Activated CD4-positive, alpha-beta T cell treated with anti-CD3 and anti-CD28 coated beads, Interleukin-2, amount 50 U/mL, for 4 hours (primary cell): Measurements from ENCODE around the gene CPEB4.
A peak's percentile ranks its signal among the peaks of the same experiment; 100 is the strongest.

Source experiments
- DNase-seq, 2 experiments: peaks; one replicate each; pipeline ENCODE4 v3.0.0-alpha.2; 2020

CPEB4 gene

DNA sequence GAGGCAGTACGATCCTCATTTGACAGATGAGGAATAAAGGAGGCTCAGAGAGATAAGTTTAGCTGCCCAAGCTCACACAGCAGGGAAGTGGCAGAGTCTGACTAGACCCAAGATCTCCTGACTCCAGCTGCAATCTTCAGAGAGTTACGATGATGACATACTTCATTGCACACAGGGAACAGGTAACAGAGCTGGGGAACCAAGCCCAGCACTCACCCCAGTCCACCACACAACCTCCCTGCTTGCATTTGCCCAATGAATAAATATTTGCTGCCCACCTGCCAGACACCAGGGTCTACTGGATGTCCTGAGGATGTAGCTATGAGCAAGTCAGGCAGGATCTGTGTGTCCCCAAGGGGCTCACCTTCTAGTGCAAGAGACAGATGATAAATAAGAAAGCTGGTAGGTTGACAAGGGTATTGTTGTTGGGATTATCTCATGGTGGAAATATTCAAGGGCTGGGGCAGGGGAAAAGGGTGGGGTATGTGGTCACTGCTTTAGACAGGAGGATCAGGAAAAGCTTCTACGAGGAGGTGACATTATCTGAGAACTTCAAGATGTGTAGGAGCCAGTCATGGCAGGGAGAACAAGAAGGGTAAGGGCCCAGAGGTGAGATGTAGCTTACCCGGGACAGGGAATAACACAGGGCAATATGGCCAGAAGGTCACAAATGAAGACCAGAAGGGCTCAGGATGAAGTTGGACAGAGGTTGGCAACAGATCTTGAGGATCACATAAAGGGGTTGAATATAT lies 28.6 kb upstream of the CPEB4 start:
- no peak for DNase-seq

- no peak for DNase-seq
These were observed 26.1 kb upstream of the CPEB4 start for GRCh38 chr5:173862047-173862477.

GRCh38 chr5:173863359-173863758 lies 24.8 kb upstream of the CPEB4 start:
- DNase-seq = no peak

- no peak for DNase-seq
These were observed 23.8 kb upstream of the CPEB4 start for GRCh38 chr5:173864126-173865050.

DNA sequence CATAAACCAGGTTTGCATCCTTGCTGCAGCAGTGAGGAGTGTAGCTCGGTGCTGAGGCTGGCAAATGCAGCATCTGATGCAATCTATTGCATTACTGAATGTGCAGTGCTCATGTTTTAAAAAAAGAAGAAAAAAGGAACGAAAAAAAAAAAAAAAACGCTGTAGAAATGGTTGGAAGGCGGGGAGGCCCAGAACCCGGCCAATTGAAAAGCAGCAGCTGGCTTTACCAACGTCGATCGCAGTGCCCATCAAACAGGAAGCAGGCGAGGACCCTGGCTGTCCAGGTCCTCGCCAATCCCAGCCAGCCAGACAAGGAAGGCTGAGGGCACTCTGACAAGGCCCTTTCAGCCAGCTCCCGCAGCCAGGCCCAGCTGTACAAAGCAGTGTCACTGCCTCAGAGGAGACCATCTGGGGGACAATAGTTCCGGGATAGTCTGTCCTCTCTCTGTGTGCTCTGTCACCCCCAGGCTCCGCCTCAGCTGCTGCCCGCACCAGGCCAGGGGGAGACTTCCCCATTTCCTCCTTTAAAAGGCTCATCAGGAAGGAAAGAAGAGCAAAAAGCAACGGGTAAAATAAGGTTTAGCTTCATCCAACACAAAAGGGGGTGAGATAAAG lies 21.8 kb upstream of the CPEB4 start:
- DNase-seq = no peak

DNA sequence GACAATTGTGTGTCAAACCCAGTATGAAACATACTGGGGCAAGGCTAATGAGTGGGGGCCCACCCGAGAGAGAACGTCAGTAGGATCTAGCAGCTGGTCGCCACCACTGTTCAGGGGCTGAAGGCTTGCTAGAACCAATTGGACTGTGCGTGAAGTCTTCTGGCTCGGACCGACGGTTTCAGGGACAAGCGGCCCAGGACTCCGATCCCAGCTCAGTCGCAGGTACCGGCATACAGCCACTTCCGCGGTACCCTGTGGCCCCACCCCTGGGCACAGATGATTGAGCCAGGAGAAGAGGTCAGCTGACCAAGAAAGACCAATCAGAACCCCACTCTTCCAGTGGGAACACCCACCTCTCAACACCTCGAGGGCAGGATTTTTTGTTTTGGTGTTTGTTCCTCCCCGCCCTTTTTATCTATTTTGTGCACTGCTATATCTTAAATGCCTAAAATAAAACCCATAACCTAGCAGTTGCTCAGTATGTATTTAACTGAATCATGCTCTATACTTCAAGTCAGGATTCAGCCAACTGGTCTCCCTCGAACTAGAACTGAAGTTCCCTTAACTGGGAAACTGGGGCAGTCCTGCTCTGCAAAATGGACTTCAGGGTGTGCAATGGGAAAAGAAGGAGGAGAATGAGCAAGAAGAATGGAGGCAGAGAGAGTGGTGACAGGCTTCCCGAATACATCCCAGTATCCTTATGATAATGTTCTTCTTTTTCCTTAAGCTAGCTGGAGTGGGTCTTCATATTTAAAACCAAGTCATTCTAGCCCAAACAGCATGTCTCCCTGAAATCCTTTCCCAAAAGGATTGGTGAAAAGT lies 21.1 kb upstream of the CPEB4 start:
- DNase-seq = no peak

DNA sequence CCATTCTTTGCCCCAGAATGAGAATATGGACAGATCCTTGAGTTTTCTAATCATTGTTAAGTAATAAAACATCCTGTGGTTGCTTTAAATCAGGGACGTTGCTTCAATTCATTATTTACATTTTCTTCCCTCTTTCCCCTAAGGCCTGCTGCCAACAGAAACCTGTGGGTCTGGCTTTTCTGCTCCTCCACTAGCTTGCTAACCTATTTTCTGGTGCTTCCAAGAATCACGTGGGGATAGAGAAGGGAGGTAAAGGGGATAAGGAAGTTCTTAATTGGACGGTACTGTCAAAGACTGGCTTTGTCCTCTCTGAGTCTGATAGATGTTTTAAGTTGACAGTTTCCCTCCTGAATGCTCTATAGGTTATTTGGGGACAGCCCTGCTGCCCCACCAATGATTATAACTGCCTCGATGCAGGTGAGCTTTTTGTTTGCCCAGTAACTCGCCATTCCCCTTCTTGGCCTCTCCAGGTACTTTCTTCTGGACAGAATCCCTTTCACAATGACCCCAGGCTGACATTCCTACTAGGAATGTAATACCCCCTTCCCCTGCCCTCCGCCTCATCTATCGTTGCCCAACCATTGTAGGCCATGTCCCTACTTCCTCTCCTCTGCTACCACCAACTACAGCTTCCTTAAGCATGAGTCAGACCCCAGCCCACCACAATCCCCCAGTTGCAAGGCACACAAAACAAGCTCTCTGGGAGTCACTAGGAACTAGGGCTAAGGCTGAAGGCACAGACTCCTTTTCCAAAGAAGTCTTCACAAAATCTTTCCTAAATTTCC lies 19.9 kb upstream of the CPEB4 start:
- no peak for DNase-seq

- DNase-seq = no peak
These were observed 18.8 kb upstream of the CPEB4 start for GRCh38 chr5:173869316-173869715.

DNA sequence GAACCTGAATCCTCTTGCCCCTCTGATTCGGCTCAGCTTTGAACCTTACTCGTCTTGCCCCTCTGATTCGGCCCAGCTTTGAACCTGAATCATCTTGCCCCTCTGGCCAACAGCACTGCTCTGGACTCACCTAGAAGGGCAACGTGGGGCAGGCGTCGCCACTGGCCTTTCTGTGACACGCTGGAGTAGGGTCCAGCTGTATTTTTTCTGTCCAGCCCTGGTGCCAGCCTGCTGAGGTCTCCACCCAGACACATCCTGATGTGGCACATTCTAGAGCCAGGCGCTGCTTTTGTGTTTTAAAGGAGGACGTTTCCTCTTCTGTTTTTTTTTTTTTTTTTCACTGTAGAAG lies 15.2 kb upstream of the CPEB4 start:
- DNase-seq = no peak

DNA sequence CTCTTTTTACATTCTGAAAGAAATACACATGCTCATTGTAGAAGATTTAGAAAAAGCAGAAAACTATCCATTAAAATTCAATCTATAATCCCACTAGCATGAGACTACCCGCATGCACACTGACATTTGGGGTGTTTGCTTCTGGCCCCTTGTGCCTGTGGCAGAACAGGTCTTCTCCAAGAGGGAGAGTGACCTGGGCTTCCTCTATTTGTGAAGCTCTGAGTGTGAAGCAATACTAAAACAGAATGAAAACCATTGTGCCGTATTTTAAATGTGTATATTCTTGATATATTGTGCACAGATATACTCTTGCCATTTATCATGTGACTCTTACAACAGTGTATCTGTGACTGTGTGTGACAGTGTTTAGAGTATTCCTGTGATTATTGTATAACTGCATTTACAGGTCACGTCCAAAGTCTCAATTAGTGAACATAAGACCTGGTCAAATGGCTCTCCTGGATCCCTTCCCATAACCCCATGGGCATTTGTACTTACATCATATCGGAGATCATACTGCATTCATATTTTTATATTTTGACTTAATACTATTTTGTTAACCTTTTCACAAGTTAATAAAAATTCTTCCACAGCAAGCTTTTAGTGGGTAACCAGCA lies 14.7 kb upstream of the CPEB4 start:
- DNase-seq = no peak

GRCh38 chr5:173875189-173875588 lies 13.0 kb upstream of the CPEB4 start:
- DNase-seq = no peak

DNA sequence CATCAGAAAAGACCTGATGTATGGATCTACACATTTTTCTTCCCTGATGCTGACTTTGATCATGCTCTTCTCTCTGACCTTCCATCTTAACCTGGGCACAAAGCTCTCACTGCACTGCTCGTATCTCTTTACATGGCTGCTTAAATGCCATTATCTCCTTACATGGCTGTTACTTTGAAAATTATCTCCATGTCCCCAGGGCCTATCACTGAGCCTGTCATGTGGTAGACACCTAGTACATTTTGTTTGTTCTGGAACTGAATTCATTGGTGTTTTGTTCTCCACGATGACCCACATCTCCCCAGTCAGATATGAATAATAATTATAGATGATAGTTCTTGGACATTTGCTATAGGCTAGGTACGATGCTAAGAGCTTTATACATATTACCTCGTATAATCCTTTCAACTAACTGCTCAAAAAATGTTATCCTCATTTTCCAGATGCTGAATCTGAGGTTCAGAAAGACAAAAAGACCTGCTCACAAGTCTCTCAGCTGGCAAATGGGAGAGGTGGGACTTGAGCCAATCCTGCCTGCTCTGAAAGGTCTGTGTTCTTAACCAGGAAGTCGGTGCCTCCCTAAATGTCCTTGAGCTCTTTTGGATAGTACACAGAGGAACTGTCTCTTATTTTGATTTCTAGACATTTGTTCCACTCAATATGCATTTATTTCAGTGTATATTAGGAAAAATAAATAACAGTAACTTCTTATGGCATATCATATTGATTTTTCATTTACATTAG lies 9.8 kb upstream of the CPEB4 start:
- DNase-seq = no peak

DNA sequence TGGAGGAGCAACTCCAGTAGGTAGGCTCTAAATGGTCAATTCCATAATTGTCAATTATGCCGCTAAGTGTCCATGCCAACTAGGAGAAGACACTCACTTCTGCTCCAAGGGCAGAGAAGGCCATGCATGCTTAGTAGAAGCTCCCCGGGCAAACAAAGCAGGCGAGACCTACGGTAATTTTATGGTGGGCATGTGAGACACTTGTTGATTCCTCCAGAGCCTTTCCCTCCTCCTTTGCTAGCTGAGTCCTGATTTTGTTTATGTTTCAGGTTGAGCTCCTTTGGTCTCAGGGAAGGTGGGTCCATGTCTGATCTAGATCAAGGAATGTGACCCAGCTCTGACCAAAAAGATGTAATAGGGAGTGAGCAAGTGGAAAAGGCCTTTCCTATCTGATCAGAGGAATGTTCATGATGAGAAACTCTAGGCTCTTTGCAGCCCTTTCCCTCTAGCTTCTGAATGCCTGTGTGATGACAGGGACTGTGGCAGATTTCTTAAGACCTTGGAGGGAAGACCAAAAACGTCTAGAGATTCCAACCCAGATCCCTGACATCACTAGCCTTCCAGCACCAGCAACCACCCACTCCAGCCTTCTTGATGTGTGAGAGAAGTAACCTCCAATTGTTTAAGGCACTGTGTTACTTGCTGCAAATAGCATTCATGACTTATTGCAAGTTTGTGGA lies 7.7 kb upstream of the CPEB4 start:
- DNase-seq = no peak

- DNase-seq = no peak
These were observed 6.2 kb upstream of the CPEB4 start for GRCh38 chr5:173881811-173882575.

DNA sequence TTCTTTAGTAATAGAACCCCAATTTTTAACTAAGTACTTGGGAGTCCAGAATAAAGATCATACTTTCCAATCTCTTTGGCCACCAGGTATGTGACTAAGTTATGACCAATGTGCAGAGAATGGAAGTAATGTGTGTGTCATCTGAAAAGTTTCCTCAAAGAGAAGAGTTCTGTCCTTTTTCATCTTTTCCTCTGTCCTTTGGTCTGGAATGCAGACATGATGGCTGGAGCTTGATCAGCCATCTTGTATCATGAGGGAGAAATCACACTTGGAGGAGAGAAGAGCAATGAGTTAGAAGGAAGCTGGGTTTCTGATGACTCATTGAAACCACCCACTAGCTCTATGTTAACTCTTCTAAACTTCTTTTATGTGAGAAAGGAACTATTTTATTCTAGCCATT lies 5.5 kb upstream of the CPEB4 start:
- DNase-seq = no peak

DNA sequence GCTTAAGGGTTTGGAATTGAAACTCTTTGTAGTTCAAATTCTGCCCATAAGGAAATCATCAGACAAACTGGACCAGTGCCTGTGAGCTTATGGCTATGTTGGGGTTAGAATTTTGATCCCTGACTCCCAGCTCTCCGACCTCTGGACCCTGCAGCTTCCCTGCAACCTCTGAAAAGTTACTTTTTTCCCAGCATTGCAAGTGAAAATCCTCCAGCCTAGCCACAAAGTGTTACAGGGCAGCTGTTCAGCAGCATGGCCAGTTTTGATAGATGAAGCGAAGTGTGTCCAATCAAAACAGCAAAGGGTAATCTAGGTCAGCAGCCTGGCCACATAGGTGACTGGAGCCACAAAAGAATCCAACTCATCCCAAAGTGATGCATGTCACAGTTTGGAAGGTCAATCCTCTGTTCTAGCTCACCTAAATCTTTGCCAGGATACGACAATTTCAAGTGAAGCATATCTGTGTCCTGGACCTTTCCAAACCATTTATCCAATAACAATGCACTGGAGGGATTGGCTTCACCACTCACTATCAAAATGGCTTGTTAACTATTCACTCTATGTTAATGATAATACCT lies 4.7 kb upstream of the CPEB4 start:
- DNase-seq = no peak

- DNase-seq = peak; percentile 12 to 24
These were observed 3.6 kb upstream of the CPEB4 start for GRCh38 chr5:173884402-173885053.

DNA sequence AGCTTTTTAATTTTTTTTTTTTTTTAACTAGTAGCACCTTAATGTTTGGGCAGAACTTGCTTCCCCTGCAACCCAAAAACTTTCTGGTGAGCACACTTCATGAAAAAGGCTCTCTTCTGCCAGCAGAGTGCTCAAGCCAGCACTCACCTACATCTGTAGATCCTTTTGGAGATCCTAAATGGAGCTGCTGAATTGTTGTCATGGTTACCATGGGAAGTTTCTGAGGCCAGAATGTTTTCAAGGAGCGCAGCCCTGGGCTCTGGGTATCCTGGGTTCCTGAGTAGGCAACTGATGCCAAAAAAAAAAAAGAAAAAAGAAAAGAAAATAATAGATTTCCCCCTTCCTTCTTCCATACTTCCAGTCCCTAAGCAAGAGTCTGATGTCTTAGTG lies 3.1 kb upstream of the CPEB4 start:
- DNase-seq = no peak
